ENCODE measurements around the gene ONECUT1. TPM values are rescaled to one million over a fixed set of nuclear protein-coding genes. Genes with fewer than 3 reads are reported as not detected.

Gene ONECUT1
- total and polyA plus RNA-seq, 11 donors, result not detected

GRCh38 chr15:52732551-52732950 is 57.6 kb downstream of the ONECUT1 start:
- Histone ChIP-seq H3K36me3 (no peaks in the 10 kb centered on the region), H3K4me3 (no peak overlapping the region), H3K27me3 (no peaks in the 10 kb centered on the region), H3K4me1 (peaks cover 0 to 32% (median 10%) of the 10 kb centered on the region in 12 donors), H3K27ac (no peak overlapping the region), H3K9me3 (no peaks in the 10 kb centered on the region)
- TF ChIP-seq POLR2A (IDR thresholded peaks at IDR 0.05), result no peak
- no peak for TF ChIP-seq CTCF (IDR thresholded peaks at IDR 0.05)
- ATAC-seq (no peak), DNase-seq (no peak)
- intact Hi-C loops (cut with DNase I), result loop anchor here (5.0 to 10.0 kb wide), 10 partner anchors 48 to 408 kb away; partner anchors contain the start of gene ATOSA (in 4 of the 10)
- 75 to 83% (median 78%) methylated on average over 3 of the region's 3 CpGs for WGBS, 4 donors

DNA sequence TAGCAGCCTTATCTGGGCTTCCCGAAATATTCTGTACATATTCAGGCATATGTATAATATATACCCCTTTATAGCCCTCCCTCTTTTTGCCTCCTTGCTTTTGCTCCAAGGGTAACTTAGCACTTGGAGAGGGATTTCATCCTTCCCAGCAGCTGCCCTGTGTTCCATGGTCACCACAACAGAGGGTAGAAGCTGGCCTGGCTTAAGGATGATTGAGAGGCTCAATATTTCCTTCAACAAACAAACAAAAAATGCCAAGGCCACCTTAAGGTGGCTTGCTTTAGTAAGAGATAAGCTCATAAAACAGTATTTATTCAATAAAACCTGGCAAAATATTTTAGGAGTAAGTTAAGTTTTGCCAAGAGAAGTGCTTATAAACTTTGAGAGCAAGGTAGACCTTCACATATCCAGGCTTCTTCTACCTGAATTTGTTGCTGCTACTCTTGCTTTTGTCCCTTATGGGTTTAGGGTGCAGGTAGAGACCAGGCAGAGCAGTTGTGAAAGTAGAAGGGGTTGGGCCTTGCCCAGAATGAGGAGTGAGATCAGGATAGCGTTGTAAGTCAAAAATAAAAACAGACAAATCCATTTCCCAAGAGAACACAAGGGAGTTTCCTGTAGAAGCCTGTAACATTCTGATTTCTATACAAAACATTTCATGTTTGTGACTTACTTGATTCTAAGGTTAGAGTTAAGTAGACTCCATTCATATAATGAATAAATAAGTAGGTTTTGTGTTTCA is 58.2 kb downstream of the ONECUT1 start:
- no peak for ATAC-seq
- Histone ChIP-seq H3K27ac (no peak overlapping the region), H3K4me3 (no peak overlapping the region), H3K9me3 (no peaks in the 10 kb centered on the region), H3K36me3 (no peaks in the 10 kb centered on the region), H3K27me3 (no peaks in the 10 kb centered on the region), H3K4me1 (peaks cover 0 to 32% (median 10%) of the 10 kb centered on the region in 12 donors)
- DNase-seq, result no peak
- intact Hi-C loops (cut with DNase I), result loop anchor here (5.0 to 10.0 kb wide), 10 partner anchors 47 to 407 kb away; partner anchors contain the start of gene ATOSA (in 4 of the 10)
- no peak for TF ChIP-seq POLR2A (IDR thresholded peaks at IDR 0.05)
- no peak for TF ChIP-seq CTCF (IDR thresholded peaks at IDR 0.05)
- WGBS, 4 donors, result 60 to 78% (median 67%) methylated on average over 2 of the region's 2 CpGs

GRCh38 chr15:52731004-52731403 is 59.1 kb downstream of the ONECUT1 start:
- DNase-seq (no peak), ATAC-seq (no peak)
- no peak overlapping the region for H3K4me3 ChIP-seq
- TF ChIP-seq POLR2A (IDR thresholded peaks at IDR 0.05), result no peak
- no peak for TF ChIP-seq CTCF (IDR thresholded peaks at IDR 0.05)
- no peaks in the 10 kb centered on the region for H3K27me3 ChIP-seq
- no peak overlapping the region for H3K27ac ChIP-seq
- no peaks in the 10 kb centered on the region for H3K36me3 ChIP-seq
- no peaks in the 10 kb centered on the region for H3K9me3 ChIP-seq
- intact Hi-C loops (cut with DNase I), result loop anchor here (5.0 to 10.0 kb wide), 10 partner anchors 46 to 406 kb away; partner anchors contain the start of gene ATOSA (in 4 of the 10)
- 58 to 90% (median 78%) methylated on average over 3 of the region's 3 CpGs for WGBS, 4 donors
- peaks cover 0 to 32% (median 10%) of the 10 kb centered on the region in 12 donors for H3K4me1 ChIP-seq

- intact Hi-C loops (cut with DNase I), result loop anchor here (5.0 to 10.0 kb wide), 10 partner anchors 46 to 406 kb away; partner anchors contain the start of gene ATOSA (in 4 of the 10)
- H3K4me1 ChIP-seq, result peaks cover 0 to 32% (median 10%) of the 10 kb centered on the region in 12 donors
- H3K27me3 ChIP-seq, result no peaks in the 10 kb centered on the region
- H3K36me3 ChIP-seq, result no peaks in the 10 kb centered on the region
- H3K9me3 ChIP-seq, result no peaks in the 10 kb centered on the region
- no peak for TF ChIP-seq CTCF (IDR thresholded peaks at IDR 0.05)
- no peak for TF ChIP-seq POLR2A (IDR thresholded peaks at IDR 0.05)
- ATAC-seq, result no peak
- 69 to 75% (median 74%) methylated on average over 7 of the region's 7 CpGs for WGBS, 4 donors
- no peak overlapping the region for H3K27ac ChIP-seq
- DNase-seq, result no peak
- H3K4me3 ChIP-seq, result no peak overlapping the region
Measured at GRCh38 chr15:52730594-52730993, 59.5 kb downstream of the ONECUT1 start.
